ENCODE measurements around the gene KRTAP20-1.

DNA sequence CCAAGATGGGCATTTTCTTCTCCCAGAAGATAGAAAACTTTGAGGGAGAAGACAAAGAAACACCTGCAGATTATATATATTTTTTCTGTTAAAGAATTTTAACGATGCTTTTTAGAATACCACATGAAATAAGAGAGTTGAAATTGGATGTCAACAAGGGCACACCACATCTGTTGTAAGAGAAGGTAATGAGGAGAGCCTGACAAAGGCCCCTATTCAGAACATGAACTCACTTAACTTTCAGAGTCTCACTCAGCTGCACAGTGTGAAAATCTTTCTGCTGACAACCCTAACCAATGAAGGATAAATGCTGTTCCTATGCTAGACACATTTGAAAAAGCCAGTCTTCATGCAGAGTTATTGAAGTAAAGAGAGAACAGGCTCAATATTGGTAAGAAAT lies 33.4 kb upstream of the KRTAP20-1 start:
- TF ChIP-seq CTCF (IDR thresholded peaks at IDR 0.05) (no peak), POLR2A (IDR thresholded peaks at IDR 0.05) (no peak)

Data from uterus (tissue), 2 donors.